SKM-1 treated with dmso at 0.1 percent for 144 hours (cell line): ENCODE measurements around the gene NDUFAF8.

Experiments used
- DNase-seq: peaks from one replicate; lab custom pipeline; 2025; ENCODE audit not compliant: unreplicated experiment; lab: John Stamatoyannopoulos, UW

NDUFAF8 gene

DNA sequence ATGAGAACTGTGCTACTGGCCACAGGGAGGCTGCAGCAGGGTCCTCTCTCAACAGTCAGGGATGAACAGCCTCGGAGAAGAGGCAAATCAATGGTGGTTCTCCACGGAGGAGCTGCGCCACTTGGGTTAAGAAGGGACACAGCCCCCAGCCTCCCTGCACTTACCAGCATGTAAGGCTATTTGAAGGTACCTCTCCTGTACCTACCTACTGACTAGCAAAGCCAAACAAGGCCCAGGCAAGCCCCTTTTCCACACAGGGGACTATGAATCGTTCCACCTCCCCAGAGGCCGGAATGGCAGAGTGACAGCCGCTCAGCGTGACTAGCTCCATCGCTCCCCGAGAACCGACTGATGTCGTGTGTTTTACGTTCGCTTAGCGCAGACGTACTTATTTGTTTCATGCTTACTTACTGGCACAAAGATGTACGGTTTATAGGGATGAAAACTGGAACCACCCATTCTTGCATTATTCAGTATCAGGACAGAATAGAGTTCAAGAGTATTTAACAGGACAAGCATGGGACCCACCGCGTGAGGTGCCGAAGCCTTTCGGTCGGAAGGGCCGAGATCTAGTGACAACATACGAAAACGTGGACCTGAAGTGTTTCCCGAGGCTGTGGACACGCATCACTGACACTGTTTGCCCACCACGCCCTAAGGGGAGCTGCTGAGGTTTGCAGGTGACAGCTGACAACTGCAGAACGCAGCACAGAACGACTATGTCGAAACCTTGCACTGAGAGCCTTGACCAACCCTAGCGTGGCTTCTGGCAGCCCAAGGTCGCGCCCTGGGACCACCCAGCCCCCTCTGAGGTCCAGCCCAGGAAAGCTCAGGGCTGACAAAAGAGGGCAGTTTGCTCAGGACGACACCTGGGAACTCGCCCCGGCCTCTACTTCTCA is 1.3 kb upstream of the NDUFAF8 start:
- no peak for DNase-seq

- no peak for DNase-seq
These were observed 666 bp upstream of the NDUFAF8 start for GRCh38 chr17:81238490-81238814.

DNA sequence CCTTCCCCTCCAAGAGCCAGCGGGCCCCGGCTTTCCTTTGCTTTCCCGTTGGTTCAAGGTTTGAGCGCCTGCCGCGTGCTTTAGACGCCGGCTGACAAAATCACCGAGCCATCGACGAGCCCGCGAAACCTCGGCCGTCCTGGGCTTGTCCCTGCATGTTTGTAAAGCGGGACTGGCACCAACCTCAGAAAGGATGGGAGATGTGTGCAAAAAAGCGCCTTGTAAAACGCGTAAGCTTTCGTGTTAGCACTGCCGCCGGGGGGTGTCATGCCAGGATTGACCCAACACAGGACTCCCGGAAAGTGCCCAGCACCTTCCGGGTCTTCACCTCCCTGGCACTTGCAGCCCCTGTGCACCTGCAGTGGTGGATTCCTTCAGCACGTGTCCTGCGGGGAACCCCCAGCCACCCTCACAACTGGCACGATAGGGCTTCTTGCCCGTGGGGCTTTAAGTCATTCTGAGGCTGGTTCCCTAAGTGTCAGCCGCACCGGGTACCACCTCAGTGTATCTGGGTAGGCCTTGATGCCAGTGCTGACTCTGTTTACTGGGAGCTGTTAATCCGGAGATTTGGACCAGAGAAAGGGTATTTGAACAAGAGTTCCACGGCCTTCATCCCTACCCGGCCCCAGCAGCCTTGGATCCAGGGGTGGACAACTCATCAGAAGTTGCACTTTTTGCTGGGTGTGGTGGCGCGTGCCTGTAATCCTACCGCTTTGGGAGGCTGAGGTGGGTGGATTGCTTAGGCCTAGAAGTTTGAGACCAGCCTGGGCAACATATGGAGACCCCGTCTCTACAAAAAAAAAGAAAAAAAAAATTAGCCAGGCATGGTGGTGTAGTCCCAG is 817 bp downstream of the NDUFAF8 start:
- DNase-seq: no peak

DNA sequence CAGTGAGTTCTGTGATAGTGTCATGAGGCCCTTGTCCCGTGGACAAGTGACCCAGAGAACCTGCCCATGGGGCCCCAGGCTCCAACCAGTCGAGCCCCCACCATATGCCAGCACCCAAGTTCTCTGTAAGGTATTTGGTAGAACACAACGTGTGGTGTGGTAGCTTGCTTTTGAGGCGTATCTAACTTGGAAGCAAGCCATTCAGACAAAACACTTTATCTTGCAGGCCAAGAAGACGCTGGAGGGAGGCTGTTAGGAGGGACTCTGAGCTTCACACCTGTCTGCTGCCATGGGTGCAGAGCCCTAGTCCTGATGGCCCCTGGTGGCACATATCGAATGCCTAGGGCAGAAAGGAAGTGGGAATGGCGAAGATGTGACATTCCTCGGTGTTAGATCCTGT is 1.6 kb downstream of the NDUFAF8 start:
- no peak for DNase-seq

- DNase-seq: no peak
These were observed 2.1 kb downstream of the NDUFAF8 start for GRCh38 chr17:81241203-81241602.

GRCh38 chr17:81241648-81242420 is 2.7 kb downstream of the NDUFAF8 start:
- peak; percentile 28 for DNase-seq

- no peak for DNase-seq
These were observed 3.6 kb downstream of the NDUFAF8 start for GRCh38 chr17:81242421-81243332.

- no peak for DNase-seq
These were observed 4.2 kb downstream of the NDUFAF8 start for GRCh38 chr17:81243333-81243664.

- DNase-seq: no peak
These were observed 5.4 kb downstream of the NDUFAF8 start for GRCh38 chr17:81244358-81245023.

- no peak for DNase-seq
These were observed 6.0 kb downstream of the NDUFAF8 start for GRCh38 chr17:81245024-81245664.

DNA sequence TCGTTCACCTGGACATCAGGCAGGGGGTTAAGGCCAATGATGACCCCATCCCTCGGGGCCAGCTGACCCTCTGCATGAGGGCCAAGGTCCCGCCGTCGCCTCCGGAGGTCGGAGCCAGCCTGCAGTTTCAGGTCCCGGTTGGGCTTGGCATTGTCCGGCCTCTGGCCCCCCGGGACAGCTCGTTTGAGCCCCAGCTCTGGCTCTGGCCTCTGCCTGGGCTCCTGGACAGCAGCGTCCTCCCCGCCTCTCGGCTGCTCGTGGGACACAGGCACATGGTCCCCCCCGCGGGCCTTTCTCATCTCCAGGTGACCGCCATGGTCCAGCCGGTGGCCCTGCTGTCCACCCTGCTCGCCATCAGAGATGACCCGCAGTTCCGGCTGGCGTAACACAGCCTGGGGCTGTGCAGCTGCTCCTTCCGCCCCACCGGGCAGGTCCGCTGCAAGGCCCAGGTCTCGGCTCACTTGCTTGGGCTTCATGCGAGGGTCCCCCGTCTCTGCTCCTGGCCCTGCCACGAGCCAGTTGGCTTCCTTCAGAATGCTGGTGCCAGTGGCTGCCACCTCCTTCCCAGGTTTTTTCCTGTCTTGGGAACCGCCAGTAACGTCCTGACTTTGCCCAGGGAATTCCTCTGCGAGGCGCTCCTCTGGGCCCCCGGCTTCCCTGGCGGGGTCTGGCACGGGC is 6.7 kb downstream of the NDUFAF8 start:
- DNase-seq: no peak

GRCh38 chr17:81246343-81246670 is 7.2 kb downstream of the NDUFAF8 start:
- DNase-seq: no peak

DNA sequence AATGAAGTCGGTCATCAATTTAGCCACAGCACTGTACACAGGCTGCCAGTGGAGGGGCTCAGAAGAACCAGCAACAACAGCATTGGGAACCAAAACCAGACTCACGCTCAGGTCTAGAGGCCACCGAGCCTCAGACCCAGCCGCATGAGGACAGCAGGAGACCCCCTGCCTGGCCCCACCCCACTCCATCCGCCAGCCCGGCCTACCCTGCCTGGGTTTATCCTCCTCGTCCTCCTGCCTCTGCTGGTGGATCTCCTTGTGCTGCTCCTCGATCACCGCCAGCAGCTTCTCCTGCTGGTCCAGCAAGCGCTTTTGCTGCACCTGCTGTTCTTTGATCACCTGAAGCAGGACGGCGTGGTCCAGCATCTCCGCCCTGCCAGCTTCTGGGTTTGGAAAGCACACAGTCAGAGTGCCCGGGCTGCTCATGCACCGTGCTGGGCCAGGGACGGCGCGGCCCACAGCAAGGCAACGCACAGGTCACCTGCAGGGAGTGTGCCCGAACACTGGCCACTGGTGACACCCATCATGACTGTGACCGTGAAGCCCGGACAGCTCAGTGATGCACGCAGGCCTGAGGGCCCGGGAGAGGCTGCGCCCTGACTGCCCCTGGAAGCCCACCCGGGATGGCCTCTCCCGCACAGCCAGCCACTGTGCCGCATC is 7.7 kb downstream of the NDUFAF8 start:
- DNase-seq: no peak

- no peak for DNase-seq
These were observed 8.3 kb downstream of the NDUFAF8 start for GRCh38 chr17:81247339-81247990.

GRCh38 chr17:81248649-81249048 is 9.5 kb downstream of the NDUFAF8 start:
- DNase-seq: no peak

DNA sequence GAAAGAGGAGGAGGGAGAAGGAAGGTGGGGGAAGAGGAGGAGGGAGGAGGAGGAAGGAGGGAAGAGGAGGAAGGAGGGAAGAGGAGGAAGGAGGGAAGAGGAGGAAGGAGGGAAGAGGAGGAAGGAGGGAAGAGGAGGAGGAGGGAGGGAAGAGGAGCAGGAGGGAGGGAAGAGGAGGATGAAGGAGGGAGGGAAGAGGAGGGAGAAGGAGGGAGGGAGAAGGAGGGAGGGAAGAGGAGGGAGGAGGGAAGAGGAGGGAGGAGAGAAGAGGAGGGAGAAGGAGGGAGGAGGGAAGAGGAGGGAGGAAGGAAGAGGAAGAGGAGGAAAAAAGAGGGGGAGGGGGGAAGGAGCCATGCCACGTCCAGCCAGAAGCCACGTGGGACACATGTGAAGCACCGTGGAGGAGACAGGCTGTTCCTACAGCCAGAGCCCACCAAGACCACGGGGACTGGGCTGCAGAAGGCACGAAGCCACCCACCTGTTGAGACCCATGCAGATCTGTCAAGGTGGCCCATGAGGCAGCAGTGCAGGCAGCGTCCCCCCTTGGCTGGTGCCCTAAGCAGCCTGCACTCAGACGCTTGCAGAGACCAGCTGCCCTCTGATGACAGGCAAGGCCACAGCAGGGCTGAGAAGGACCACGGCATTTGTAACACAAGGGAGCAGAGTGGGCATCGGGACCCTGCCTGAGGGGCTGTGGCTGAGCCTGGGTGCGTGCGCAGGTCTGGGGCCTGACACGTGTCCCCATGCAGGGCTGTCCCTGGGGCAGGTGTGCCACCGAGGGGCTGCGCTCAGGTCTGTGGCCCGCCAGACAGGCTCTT is 10.3 kb downstream of the NDUFAF8 start:
- no peak for DNase-seq
